HepG2 (cell line): ENCODE results near the gene RIMS3. TPM values are rescaled to one million over a fixed set of nuclear protein-coding genes. Genes with fewer than 3 reads are reported as not detected.
"Not testable (repeated sequence)": the region's sequence is repeated elsewhere in the genome, so short reads cannot be mapped to it uniquely, and the experiment has no call there.

Experiments
- ATAC-seq: fragments of 200-7000 bp; cut with Tn5 transposase; 3 replicates; pipeline ENCODE4 v1.9.1; 2020; ENCODE audit warnings: mild to moderate bottlenecking, moderate library complexity
- BruUV-seq: library from RNA; stranded (reverse); fragments of 400-500 nt; replicated peaks from 2 replicates; lab custom pipeline; 2021; lab: Mats Ljungman, UMichigan
- CTCF ChIA-PET: fragments of 300-600 bp; formaldehyde crosslinking; extraction: SDS; loops from one replicate; lab custom pipeline; 2021; ENCODE audit warnings: low total read pairs, inconsistent platforms, low intra/inter-chr PET ratio; lab: Yijun Ruan, JAX
- POLR2A ChIA-PET: fragments of 350-600 bp; sonication (Branson Sonifier 250); formaldehyde crosslinking; loops from one replicate; lab custom pipeline; 2020; ENCODE audit warnings: antibody characterized with exemption, inconsistent platforms; lab: Yijun Ruan, JAX
- DNase-seq: peaks from one replicate; pipeline ENCODE4 v3.0.0-alpha.2; 2015; ENCODE audit warnings: low spot score
- FAIRE-seq: peaks from 3 replicates; lab custom pipeline; 2011; peaks lifted over from hg19 to GRCh38; lab: Jason Lieb, UNC
- H2AFZ ChIP-seq: one replicate; pipeline ENCODE4 v1.6.1; 2011; ENCODE audit warnings: low read length, inconsistent platforms
- H3K27ac ChIP-seq: fragments of 300-600 bp; 3 replicates; pipeline ENCODE4 v1.8.0; 2011; ENCODE audit warnings: mixed run types, mild to moderate bottlenecking, mixed read lengths, low read length, inconsistent platforms; ENCODE audit not compliant: insufficient read depth; ENCODE audit errors: extremely low read length
- H3K27me3 ChIP-seq, 2 experiments: fragments of 200-600 bp in 1 of 2; 2 replicates in 1 of 2; 3 replicates in 1 of 2; pipeline versions ENCODE4 v1.6.0 to v1.8.0; 2011; ENCODE audit warnings: low read length in 2 of 2, mild to moderate bottlenecking in 2 of 2, moderate library complexity in 2 of 2, inconsistent platforms in 1 of 2; ENCODE audit not compliant: insufficient read depth in 2 of 2, control insufficient read depth in 1 of 2
- H3K36me3 ChIP-seq, 2 experiments: fragments of 200-600 bp in 1 of 2; replicated peaks in 1 of 2; 2 replicates in 1 of 2; 3 replicates in 1 of 2; pipeline versions ENCODE4 v1.5.1 to v1.8.0; 2011; ENCODE audit warnings: low read length in 2 of 2, inconsistent platforms in 1 of 2; ENCODE audit not compliant: insufficient read depth in 2 of 2, control insufficient read depth in 1 of 2
- H3K4me1 ChIP-seq: 2 replicates; pipeline ENCODE4 v1.5.1; 2012; ENCODE audit warnings: low read length, inconsistent platforms; ENCODE audit not compliant: insufficient read depth
- H3K4me2 ChIP-seq: 2 replicates; pipeline ENCODE4 v1.6.0; 2011; ENCODE audit warnings: low read depth, low read length, inconsistent platforms
- H3K4me3 ChIP-seq, 3 experiments: fragments of 200-600 bp in 1 of 3; sonication (generic), shearing (Covaris generic) in 1 of 3; replicated peaks in 1 of 3; 2 replicates each; pipeline ENCODE4 v1.5.1; 2011 to 2016; ENCODE audit warnings: low read length in 3 of 3, inconsistent platforms in 2 of 3, low read depth in 2 of 3, mild to moderate bottlenecking in 2 of 3, control low read depth in 1 of 3, mixed read lengths in 1 of 3; ENCODE audit not compliant: insufficient read depth in 1 of 3
- H3K79me2 ChIP-seq: one replicate; pipeline ENCODE4 v1.6.1; 2011; ENCODE audit warnings: low read length, inconsistent platforms; ENCODE audit not compliant: insufficient read depth
- H3K9ac ChIP-seq: 2 replicates; pipeline ENCODE4 v1.6.0; 2011; ENCODE audit warnings: mild to moderate bottlenecking, low read depth, low read length, inconsistent platforms; ENCODE audit not compliant: insufficient read depth
- H3K9me3 ChIP-seq: 2 replicates; pipeline ENCODE4 v1.5.1; 2012; ENCODE audit warnings: mild to moderate bottlenecking, low read length
- H4K20me1 ChIP-seq: 2 replicates; pipeline ENCODE4 v1.6.0; 2011; ENCODE audit warnings: inconsistent platforms, mild to moderate bottlenecking, low read length, moderate library complexity; ENCODE audit not compliant: insufficient read depth
- ZFP62 ChIP-seq: sonication (generic); formaldehyde crosslinking; IDR thresholded peaks from 2 replicates; pipeline ENCODE4 v1.4.0; 2020; ENCODE audit warnings: missing genetic modification reagents
- WGBS: methylation state at CpG from one replicate; pipeline ENCODE4 v1.1.6; 2017; ENCODE audit warnings: low lambda C conversion rate; 5-methylcytosine and 5-hydroxymethylcytosine counted together
- in situ Hi-C: cut with HindIII; loops from 2 replicates; pipeline ENCODE4 v1.10.0; 2017; ENCODE audit warnings: low pct_unique_long_range_greater_than_20kb; ENCODE audit not compliant: extremely low pct_ligation_motif_present
- intact Hi-C: fragments of 100-400 bp; cut with micrococcal nuclease; formaldehyde crosslinking; loops from one replicate; pipeline ENCODE4 v1.10.0; 2022; ENCODE audit not compliant: unreplicated experiment
- polyA plus RNA-seq, 8 experiments: library from polyadenylated mRNA; depleted of rRNA in 3 of 8; stranded (reverse) in 7 of 8; unstranded in 1 of 8; fragments of >200 nt; fragmentation: Illumina TruSeq in 4 of 8; extraction: Trizol in 4 of 8; gene quantifications; 2 replicates each; pipeline versions ENCODE4 v1.2.1 to v1.2.3, GENCODE V29; 2011 to 2016; ENCODE audit warnings: low read depth in 4 of 8, missing spikeins in 1 of 8, mixed read lengths in 1 of 8; ENCODE audit not compliant: insufficient read depth in 1 of 8
- total RNA-seq, 5 experiments: library from RNA; depleted of rRNA; stranded (reverse); fragments of >200 nt; fragmentation: Illumina TruSeq; extraction: Trizol; gene quantifications; 2 replicates each; pipeline ENCODE4 v1.2.3, GENCODE V29; 2016; ENCODE audit warnings: low read depth in 1 of 5
- TF ChIP-seq, protein P1 (sequence below): sonication (generic); formaldehyde crosslinking; IDR thresholded peaks from 2 replicates; pipeline ENCODE4 v1.5.0; 2020; ENCODE audit warnings: mild to moderate bottlenecking, missing genetic modification reagents

RIMS3 gene
- total and polyA plus RNA-seq, 2 of the 13 experiments (the other 11 are each of a cell fraction or from before 2014, with no cell fraction given): 2.1 to 5.4 TPM

DNA sequence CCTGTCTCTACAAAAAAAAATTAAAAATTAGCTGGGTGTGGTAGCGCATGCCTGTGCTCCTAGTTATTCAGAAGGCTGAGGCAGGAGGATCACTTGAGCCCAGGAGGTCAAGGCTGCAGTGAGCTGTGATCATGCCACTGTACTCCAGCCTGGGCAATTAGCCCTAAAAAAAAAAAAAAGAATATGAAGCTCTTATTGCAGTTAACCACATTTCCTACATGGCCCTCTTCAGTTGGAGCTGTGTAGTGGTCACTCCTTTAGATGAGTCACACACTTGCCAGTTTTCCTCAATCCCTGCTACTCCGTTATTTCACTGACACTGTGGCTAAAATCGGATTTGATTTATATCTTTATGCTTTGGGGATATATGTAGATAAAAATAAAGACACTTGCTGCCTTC is 37.8 kb upstream of the RIMS3 start:
- Histone ChIP-seq H3K9ac (no peak overlapping the region), H3K79me2 (peaks cover 92% of the 10 kb centered on the region), H3K36me3 (no peaks in the 10 kb centered on the region), H3K4me3 (no peak overlapping the region), H3K27me3 (no peaks in the 10 kb centered on the region), H4K20me1 (no peaks in the 10 kb centered on the region), H3K27ac (peak overlapping the region; percentile 8), H3K4me1 (peaks cover 62% of the 10 kb centered on the region), H3K4me2 (no peak overlapping the region)
- BruUV-seq: no TSS peak
- DNase-seq (no peak), ATAC-seq (no peak)
- in situ Hi-C loops (no loop called here), intact Hi-C loops (no loop called here)
- CTCF ChIA-PET: no interaction called here
- 92% methylated on average over 3 of the region's 3 CpGs for WGBS
- TF ChIP-seq, protein P1, sequence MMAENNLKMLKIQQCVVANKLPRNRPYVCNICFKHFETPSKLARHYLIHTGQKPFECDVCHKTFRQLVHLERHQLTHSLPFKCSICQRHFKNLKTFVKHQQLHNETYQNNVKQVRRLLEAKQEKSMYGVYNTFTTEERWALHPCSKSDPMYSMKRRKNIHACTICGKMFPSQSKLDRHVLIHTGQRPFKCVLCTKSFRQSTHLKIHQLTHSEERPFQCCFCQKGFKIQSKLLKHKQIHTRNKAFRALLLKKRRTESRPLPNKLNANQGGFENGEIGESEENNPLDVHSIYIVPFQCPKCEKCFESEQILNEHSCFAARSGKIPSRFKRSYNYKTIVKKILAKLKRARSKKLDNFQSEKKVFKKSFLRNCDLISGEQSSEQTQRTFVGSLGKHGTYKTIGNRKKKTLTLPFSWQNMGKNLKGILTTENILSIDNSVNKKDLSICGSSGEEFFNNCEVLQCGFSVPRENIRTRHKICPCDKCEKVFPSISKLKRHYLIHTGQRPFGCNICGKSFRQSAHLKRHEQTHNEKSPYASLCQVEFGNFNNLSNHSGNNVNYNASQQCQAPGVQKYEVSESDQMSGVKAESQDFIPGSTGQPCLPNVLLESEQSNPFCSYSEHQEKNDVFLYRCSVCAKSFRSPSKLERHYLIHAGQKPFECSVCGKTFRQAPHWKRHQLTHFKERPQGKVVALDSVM (CRISPR knock-in tag): peak; percentile 55; the same call in 1 of the 2 replicates
- TF ChIP-seq ZFP62 (CRISPR knock-in tag): no peak
- TF ChIP-seq, all 625 proteins: peak for 1
- no peak for FAIRE-seq
- H2AFZ ChIP-seq: no peak overlapping the region
- no peaks in the 10 kb centered on the region for H3K9me3 ChIP-seq
- POLR2A ChIA-PET: interaction anchor here (0.6 to 8.4 kb wide), 4 partner anchors 11 to 55 kb away, joined by 3 to 97 read pairs (median 6); partner anchors contain the start of gene NFYC

GRCh38 chr1:40702810-40703209 is 37.3 kb upstream of the RIMS3 start:
- in situ Hi-C loops, ATAC-seq, H3K27me3 ChIP-seq, H4K20me1 ChIP-seq, H3K27ac ChIP-seq, intact Hi-C loops, H3K9me3 ChIP-seq, CTCF ChIA-PET, H3K9ac ChIP-seq, H2AFZ ChIP-seq, DNase-seq, H3K4me2 ChIP-seq, BruUV-seq, FAIRE-seq, H3K4me3 ChIP-seq, H3K36me3 ChIP-seq: not testable (repeated sequence)
- H3K4me1 ChIP-seq: peaks cover 57% of the 10 kb centered on the region
- POLR2A ChIA-PET: interaction anchor here (1.6 to 8.4 kb wide), 3 partner anchors 11 to 55 kb away, joined by 3 to 97 read pairs (median 9); partner anchors contain the start of gene NFYC
- peaks cover 91% of the 10 kb centered on the region for H3K79me2 ChIP-seq
- WGBS: 91% methylated on average over 9 of the region's 9 CpGs
